ENCODE data around the gene BCL11B. TPM values are rescaled to one million over a fixed set of nuclear protein-coding genes. Genes with fewer than 3 reads are reported as not detected.

The BCL11B gene
- total and polyA plus RNA-seq, 2 donors (not counting 1 experiment from before 2014, with no cell fraction given): under 0.01 TPM; not detected in 1

DNA sequence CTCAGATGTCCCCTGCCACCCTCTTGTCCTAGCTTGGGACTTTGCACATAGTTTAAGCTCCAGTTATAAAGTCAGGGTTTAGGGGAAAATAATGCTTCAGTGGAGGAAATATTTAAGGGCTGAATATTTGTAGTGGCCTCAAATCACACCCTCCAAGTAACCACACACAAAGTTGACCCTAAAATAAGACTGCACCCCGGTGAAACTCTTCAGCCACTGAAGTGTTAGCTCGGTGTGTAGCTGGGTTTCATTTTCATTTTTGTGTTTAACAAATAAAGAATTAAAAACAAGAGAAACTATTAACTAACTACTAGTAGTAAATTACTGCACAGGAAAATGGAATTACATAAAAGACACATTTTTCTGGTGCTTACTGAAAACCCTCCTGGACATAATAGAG lies 14.8 kb upstream of the BCL11B start:
- Histone ChIP-seq H3K36me3 (ENCODE audit: control insufficient read depth, insufficient read depth, low read length) (no peaks in the 10 kb centered on the region), H3K4me2 (ENCODE audit: extremely low read depth, insufficient read depth, low read length) (no peak overlapping the region), H3K27me3 (ENCODE audit: control insufficient read depth, insufficient read depth, low read length) (no peaks in the 10 kb centered on the region), H2AFZ (ENCODE audit: low read length) (no peak overlapping the region), H3K4me3 (replicated peaks in 1 of 4; ENCODE audit: control extremely low read depth in 1 of 4, insufficient read depth in 1 of 4, low read depth in 3 of 4, low read length in 4 of 4) (no peak overlapping the region), H3K79me2 (ENCODE audit: control insufficient read depth, insufficient read depth, low read length) (no peaks in the 10 kb centered on the region), H3K4me1 (ENCODE audit: control insufficient read depth, extremely low read depth, insufficient read depth, low read length) (no peaks in the 10 kb centered on the region), H3K9me3 (ENCODE audit: control insufficient read depth, insufficient read depth, low read depth, low read length) (no peaks in the 10 kb centered on the region), H4K20me1 (ENCODE audit: control insufficient read depth, extremely low read depth, insufficient read depth, low read length) (no peaks in the 10 kb centered on the region), H3K27ac (ENCODE audit: insufficient read depth, low read length) (no peak overlapping the region), H3K9ac (ENCODE audit: insufficient read depth, low read length) (no peak overlapping the region)
- no peak for DNase-seq (ENCODE audit: low read depth in 2 of 2)
- TF ChIP-seq EZH2 (IDR thresholded peaks at IDR 0.05; ENCODE audit: low read length, missing control alignments): no peak
- TF ChIP-seq, protein P1, sequence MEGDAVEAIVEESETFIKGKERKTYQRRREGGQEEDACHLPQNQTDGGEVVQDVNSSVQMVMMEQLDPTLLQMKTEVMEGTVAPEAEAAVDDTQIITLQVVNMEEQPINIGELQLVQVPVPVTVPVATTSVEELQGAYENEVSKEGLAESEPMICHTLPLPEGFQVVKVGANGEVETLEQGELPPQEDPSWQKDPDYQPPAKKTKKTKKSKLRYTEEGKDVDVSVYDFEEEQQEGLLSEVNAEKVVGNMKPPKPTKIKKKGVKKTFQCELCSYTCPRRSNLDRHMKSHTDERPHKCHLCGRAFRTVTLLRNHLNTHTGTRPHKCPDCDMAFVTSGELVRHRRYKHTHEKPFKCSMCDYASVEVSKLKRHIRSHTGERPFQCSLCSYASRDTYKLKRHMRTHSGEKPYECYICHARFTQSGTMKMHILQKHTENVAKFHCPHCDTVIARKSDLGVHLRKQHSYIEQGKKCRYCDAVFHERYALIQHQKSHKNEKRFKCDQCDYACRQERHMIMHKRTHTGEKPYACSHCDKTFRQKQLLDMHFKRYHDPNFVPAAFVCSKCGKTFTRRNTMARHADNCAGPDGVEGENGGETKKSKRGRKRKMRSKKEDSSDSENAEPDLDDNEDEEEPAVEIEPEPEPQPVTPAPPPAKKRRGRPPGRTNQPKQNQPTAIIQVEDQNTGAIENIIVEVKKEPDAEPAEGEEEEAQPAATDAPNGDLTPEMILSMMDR (conservative IDR thresholded peaks at IDR 0.05 in 1 of 2, IDR thresholded peaks at IDR 0.05 in 1 of 2; ENCODE audit: low read depth in 1 of 2, low read length in 2 of 2): no peak

- H3K79me2 ChIP-seq (ENCODE audit: control insufficient read depth, insufficient read depth, low read length): no peaks in the 10 kb centered on the region
- no peaks in the 10 kb centered on the region for H3K27me3 ChIP-seq (ENCODE audit: control insufficient read depth, insufficient read depth, low read length)
- no peak for DNase-seq (ENCODE audit: low read depth in 2 of 2)
- TF ChIP-seq, protein P1 (conservative IDR thresholded peaks at IDR 0.05 in 1 of 2, IDR thresholded peaks at IDR 0.05 in 1 of 2; ENCODE audit: low read depth in 1 of 2, low read length in 2 of 2): no peak
- TF ChIP-seq EZH2 (IDR thresholded peaks at IDR 0.05; ENCODE audit: low read length, missing control alignments): no peak
- no peak overlapping the region for H3K9ac ChIP-seq (ENCODE audit: insufficient read depth, low read length)
- H2AFZ ChIP-seq (ENCODE audit: low read length): no peak overlapping the region
- H4K20me1 ChIP-seq (ENCODE audit: control insufficient read depth, extremely low read depth, insufficient read depth, low read length): no peaks in the 10 kb centered on the region
- H3K4me1 ChIP-seq (ENCODE audit: control insufficient read depth, extremely low read depth, insufficient read depth, low read length): no peaks in the 10 kb centered on the region
- no peak overlapping the region for H3K4me2 ChIP-seq (ENCODE audit: extremely low read depth, insufficient read depth, low read length)
- H3K9me3 ChIP-seq (ENCODE audit: control insufficient read depth, insufficient read depth, low read depth, low read length): no peaks in the 10 kb centered on the region
- no peaks in the 10 kb centered on the region for H3K36me3 ChIP-seq (ENCODE audit: control insufficient read depth, insufficient read depth, low read length)
- no peak overlapping the region for H3K4me3 ChIP-seq (replicated peaks in 1 of 4; ENCODE audit: control extremely low read depth in 1 of 4, insufficient read depth in 1 of 4, low read depth in 3 of 4, low read length in 4 of 4)
- no peak overlapping the region for H3K27ac ChIP-seq (ENCODE audit: insufficient read depth, low read length)
These were observed 12.4 kb upstream of the BCL11B start for GRCh38 chr14:99284254-99285004.

DNA sequence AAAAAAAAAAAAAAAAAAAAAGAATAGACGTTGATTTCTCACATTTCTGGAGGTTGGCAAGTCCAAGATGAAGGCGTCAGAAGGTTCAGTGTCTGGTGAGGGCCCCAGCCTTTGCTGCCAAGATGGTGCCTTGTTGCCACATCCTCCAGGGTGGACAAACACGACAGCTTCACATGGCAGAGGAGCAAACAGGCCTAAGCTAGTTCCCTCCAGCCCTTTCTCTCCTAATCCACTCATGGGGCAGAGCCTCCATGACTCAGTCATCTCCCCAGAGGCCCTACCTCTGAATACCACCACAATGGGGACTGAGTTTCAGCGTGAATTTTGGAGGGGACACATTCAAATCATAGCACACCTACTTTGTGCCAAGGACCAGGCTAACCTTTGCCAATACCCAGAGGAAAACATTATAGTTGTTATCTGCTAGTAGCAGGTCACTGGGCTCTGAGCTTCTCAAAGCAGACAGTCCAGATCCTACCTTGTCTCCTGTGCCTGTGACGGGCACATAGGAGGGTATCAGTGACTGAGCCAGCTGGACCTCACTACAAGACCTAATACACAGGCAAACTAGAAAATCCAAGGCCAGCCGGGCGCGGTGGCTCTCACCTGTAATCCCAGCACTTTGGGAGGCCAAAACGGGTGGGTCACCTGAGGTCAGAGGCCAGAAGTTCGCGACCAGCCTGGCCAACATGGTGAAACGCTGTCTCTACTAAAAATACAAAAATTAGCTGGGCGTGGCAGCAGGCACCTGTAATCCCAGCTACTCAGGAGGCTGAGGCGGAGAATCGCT lies 10.5 kb upstream of the BCL11B start:
- H3K27ac ChIP-seq (ENCODE audit: insufficient read depth, low read length): no peak overlapping the region
- no peaks in the 10 kb centered on the region for H3K79me2 ChIP-seq (ENCODE audit: control insufficient read depth, insufficient read depth, low read length)
- no peak overlapping the region for H3K4me3 ChIP-seq (replicated peaks in 1 of 4; ENCODE audit: control extremely low read depth in 1 of 4, insufficient read depth in 1 of 4, low read depth in 3 of 4, low read length in 4 of 4)
- H3K4me1 ChIP-seq (ENCODE audit: control insufficient read depth, extremely low read depth, insufficient read depth, low read length): no peaks in the 10 kb centered on the region
- no peak for TF ChIP-seq EZH2 (IDR thresholded peaks at IDR 0.05; ENCODE audit: low read length, missing control alignments)
- TF ChIP-seq, protein P1 (conservative IDR thresholded peaks at IDR 0.05 in 1 of 2, IDR thresholded peaks at IDR 0.05 in 1 of 2; ENCODE audit: low read depth in 1 of 2, low read length in 2 of 2): no peak
- no peaks in the 10 kb centered on the region for H3K36me3 ChIP-seq (ENCODE audit: control insufficient read depth, insufficient read depth, low read length)
- no peaks in the 10 kb centered on the region for H3K27me3 ChIP-seq (ENCODE audit: control insufficient read depth, insufficient read depth, low read length)
- H4K20me1 ChIP-seq (ENCODE audit: control insufficient read depth, extremely low read depth, insufficient read depth, low read length): no peaks in the 10 kb centered on the region
- H3K9ac ChIP-seq (ENCODE audit: insufficient read depth, low read length): no peak overlapping the region
- DNase-seq (ENCODE audit: low read depth in 2 of 2): no peak
- no peaks in the 10 kb centered on the region for H3K9me3 ChIP-seq (ENCODE audit: control insufficient read depth, insufficient read depth, low read depth, low read length)
- no peak overlapping the region for H2AFZ ChIP-seq (ENCODE audit: low read length)
- no peak overlapping the region for H3K4me2 ChIP-seq (ENCODE audit: extremely low read depth, insufficient read depth, low read length)
